SK-N-SH (cell line): ENCODE results near the gene CHST11.

Experiments used
- POLR2AphosphoS5 ChIP-seq: IDR thresholded peaks from 2 replicates; pipeline ENCODE4 v1.6.1; 2012; ENCODE audit warnings: low read depth, low read length
- RAD21 ChIP-seq: IDR thresholded peaks from 2 replicates; pipeline ENCODE4 v1.6.1; 2012; ENCODE audit warnings: mild to moderate bottlenecking, low read length
- SIN3A ChIP-seq: IDR thresholded peaks from 2 replicates; pipeline ENCODE4 v1.6.1; 2012; ENCODE audit warnings: low read depth, mild to moderate bottlenecking, low read length, moderate library complexity, borderline replicate concordance
- TF ChIP-seq, protein P1 (sequence below): IDR thresholded peaks from 2 replicates; pipeline ENCODE4 v1.4.0; 2012; ENCODE audit warnings: low read depth, borderline replicate concordance
- TF ChIP-seq, protein P2 (sequence below): fragments of 200-600 bp; sonication (generic); IDR thresholded peaks from 2 replicates; pipeline ENCODE4 v1.6.1; 2017; ENCODE audit warnings: antibody characterized with exemption, mild to moderate bottlenecking, moderate library complexity

DNA sequence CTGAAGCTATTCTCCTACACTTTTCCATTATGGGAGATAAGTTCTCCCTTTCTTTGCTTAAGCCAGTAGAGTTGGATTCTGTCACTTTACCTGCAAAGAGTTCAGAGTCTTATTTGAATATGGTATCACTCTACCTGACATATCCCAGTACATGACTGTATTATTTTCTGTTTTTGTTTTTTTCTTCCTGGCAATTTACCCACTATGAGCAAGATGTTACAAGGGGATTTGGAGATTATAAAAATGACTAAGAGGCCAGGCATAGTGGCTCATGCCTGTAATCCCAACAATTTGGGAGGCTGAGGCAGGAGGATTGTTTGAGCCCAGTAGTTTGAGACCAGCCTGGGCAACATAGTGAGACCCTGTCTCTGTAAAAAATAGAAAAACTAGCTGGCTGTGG, 46.4 kb upstream of the CHST11 start:
- TF ChIP-seq POLR2AphosphoS5 (no peak), RAD21 (no peak), SIN3A (no peak)
- TF ChIP-seq, protein P1, sequence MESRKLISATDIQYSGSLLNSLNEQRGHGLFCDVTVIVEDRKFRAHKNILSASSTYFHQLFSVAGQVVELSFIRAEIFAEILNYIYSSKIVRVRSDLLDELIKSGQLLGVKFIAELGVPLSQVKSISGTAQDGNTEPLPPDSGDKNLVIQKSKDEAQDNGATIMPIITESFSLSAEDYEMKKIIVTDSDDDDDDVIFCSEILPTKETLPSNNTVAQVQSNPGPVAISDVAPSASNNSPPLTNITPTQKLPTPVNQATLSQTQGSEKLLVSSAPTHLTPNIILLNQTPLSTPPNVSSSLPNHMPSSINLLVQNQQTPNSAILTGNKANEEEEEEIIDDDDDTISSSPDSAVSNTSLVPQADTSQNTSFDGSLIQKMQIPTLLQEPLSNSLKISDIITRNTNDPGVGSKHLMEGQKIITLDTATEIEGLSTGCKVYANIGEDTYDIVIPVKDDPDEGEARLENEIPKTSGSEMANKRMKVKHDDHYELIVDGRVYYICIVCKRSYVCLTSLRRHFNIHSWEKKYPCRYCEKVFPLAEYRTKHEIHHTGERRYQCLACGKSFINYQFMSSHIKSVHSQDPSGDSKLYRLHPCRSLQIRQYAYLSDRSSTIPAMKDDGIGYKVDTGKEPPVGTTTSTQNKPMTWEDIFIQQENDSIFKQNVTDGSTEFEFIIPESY: no peak
- TF ChIP-seq, protein P2, sequence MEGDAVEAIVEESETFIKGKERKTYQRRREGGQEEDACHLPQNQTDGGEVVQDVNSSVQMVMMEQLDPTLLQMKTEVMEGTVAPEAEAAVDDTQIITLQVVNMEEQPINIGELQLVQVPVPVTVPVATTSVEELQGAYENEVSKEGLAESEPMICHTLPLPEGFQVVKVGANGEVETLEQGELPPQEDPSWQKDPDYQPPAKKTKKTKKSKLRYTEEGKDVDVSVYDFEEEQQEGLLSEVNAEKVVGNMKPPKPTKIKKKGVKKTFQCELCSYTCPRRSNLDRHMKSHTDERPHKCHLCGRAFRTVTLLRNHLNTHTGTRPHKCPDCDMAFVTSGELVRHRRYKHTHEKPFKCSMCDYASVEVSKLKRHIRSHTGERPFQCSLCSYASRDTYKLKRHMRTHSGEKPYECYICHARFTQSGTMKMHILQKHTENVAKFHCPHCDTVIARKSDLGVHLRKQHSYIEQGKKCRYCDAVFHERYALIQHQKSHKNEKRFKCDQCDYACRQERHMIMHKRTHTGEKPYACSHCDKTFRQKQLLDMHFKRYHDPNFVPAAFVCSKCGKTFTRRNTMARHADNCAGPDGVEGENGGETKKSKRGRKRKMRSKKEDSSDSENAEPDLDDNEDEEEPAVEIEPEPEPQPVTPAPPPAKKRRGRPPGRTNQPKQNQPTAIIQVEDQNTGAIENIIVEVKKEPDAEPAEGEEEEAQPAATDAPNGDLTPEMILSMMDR: no peak
